Fibroblast of peridontal ligament (primary cell): ENCODE data around the gene NAA10.

Experiments
- DNase-seq: peaks from one replicate; pipeline ENCODE4 v3.0.0-alpha.2; 2010; ENCODE audit errors: extremely low read depth

Gene NAA10

GRCh38 chrX:153948847-153949805 is 14.3 kb upstream of the NAA10 start:
- DNase-seq: no peak

DNA sequence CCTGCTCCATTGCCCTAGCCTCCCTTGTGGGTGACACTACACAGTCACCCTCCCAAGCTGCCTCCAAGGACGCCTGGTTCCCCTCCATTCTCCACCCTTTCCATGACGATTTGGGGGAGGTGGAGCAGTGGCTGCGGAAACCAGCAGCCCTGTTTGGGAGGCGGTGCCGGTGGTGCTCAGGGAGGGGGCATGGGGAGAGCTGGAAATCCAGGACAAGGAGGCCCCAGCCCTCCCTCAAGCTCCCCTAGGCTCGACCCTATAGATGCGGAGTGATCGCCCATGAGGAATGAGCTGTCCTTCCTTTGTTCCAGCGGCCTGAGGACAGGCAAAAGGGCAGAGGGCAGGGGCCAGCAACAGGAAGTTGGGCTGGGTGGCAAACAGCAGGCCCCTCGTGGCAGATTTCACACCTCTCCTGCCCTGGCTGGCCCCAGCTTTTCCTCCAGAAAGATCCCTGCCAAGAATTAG is 13.2 kb upstream of the NAA10 start:
- DNase-seq: no peak

- DNase-seq: peak; percentile 76
Measured at GRCh38 chrX:153947009-153947769, 12.4 kb upstream of the NAA10 start.

DNA sequence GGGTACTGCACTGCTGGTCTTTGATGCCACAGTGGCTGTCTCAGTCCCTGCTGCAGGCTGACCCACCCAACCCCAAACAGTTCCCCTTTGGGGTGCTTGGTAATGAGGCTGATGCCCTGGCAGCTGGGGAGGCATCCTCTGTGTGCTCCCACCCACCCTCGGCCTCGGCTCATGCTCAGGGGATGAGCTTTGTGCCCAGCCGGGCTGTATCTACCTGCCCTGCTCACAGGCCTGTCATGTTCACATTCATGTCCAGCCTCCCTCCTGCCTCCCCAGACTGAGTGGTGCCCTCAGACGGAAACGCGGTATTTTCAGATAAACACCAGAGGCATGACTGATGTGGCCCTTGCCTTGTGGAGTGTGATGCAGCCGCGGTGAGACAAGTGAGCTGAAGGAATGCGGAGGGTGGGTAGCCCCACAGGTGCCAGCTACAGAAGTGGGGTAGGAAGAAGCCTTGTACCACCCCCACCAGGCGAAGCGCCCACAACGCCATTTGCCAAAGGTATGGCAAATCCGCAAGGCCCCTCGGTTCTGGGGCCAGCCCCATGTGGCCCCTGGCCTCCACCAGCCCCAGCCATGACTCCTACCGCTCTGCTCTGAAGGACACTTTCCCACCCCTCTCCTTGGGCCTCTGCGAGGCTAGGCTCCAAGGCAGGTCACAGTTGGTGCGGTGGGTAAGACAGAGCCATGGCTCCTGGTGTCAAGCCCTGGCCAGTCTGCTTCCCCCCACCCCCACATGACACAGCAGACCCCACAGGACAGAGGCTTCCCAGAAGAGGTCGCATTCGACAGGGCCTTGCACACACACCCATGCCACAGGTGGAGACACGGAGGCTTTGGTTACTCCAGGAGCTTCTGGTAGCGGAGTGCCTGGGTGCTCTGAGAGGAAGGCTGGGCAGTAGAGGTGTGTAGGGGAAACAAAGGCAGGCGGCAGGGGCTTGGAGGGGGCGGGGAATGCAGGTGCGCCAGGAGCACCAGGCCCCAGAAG is 11.4 kb upstream of the NAA10 start:
- DNase-seq: no peak

DNA sequence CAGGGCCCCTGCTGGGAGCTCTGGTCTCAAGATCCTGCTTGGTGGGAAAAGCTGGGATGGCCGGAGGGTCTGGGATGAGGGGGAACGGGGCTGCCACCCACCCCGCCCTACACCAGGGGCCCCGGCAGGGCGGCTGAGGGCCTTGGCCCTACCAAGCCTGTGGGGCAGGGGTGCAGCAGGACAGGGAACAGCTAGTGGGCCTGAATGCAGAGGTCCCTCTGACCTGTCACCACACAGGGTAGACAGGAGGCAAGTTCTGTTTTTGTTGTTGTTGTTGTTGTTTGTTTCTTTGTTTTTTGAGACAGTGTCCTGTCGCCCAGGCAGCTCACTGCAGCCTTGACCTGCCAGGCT is 9.9 kb upstream of the NAA10 start:
- no peak for DNase-seq

DNA sequence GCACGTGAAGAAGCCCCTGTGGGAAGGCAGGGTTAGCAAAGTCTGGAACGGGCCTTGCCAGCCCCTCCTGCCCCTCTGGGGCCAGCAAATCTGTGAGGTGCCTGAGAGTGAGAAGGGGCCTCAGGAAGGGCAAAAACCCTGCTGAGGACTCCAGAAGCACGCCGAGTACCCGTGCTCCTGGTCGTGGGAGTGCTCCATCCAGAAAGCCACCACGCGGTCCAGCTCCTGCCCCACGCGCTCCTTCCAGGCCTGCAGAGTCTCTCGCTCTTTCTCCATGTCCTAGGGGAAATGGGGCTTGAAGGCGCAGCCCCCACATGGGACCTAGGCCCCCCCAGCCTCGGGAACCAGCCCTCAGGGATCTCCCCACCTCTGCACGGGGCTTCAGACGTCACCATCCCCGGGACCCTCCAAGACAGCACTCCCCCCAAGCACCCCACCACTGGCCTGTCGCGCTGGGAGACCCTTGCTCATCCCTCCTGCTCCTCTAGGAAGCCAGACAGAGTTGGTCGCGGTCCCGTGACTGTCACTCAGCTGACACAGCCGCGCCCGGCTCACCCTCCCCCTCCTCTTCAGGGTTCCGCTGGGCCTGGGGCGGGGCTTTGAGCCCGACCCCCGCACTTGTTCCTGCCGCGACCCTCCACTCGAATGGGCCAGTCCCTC is 9.4 kb upstream of the NAA10 start, which contains the start of gene RENBP:
RENBP (minus strand) TSS at position 504 of the 660 bp plus-strand sequence; CDS start at position 471, 33 bp downstream.
- no peak for DNase-seq

DNA sequence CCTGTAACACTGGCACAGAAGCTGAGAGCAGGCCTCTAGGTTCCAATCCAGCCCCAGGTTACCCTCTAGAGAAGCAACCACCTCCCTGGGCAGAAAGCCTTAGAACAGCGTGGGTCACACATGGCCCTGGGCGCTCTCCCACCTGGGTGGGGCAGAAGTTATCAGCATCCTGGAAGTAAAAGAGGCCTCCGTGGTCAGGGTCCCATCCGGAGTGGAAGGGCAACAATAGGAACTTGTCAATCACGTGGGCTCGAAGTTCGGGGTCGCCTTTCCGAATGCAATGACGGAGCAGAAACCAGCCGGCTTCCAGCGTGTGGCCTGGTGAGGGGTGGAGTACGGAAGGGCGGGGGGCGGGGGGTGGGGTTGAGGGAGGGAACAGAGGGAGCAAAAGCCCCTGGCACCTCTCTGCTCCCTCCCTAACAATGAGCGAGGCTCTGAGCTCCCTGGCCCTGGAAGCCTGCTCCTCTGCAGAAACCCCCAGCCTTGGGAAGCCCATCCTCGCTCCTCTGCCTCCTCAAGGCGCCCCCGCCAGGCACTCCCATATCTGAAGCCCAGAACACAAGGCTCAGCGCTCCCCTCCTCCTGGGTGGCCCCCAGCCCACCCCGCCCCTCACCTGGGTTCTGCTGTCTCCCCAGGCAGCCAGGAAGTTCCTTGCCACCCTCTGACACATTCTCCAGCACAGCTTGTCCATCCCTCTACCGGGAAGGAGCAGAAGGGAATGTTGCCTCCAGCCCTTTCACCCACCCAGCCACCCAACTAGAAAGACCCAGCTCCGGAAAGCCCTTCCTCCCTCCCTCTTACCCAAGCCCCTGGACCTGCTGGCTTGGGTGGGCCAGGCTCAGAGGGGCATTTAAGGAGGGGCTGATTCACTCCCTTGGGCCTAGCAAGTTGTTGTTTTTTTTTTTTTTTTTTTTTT is 6.8 kb upstream of the NAA10 start:
- no peak for DNase-seq

DNA sequence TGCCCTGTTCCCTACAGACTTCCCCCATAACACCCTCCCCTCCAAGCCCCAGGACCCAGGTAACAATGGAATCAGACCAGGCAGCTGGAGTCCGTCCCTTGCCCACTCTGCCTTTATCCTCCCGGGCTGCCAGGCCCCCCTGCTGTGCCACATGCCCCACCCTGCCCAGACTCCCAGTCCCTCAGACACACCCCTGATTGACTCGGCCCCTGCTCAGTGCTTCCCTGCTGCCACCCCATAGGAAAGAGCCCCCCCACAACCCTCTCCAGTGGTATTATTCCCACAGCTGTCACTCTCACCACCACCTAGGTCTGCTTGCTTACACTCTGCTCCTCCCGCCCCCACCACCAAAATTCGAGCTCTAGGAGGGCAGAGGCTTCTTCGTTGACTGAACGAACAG is 4.7 kb upstream of the NAA10 start:
- DNase-seq: no peak

DNA sequence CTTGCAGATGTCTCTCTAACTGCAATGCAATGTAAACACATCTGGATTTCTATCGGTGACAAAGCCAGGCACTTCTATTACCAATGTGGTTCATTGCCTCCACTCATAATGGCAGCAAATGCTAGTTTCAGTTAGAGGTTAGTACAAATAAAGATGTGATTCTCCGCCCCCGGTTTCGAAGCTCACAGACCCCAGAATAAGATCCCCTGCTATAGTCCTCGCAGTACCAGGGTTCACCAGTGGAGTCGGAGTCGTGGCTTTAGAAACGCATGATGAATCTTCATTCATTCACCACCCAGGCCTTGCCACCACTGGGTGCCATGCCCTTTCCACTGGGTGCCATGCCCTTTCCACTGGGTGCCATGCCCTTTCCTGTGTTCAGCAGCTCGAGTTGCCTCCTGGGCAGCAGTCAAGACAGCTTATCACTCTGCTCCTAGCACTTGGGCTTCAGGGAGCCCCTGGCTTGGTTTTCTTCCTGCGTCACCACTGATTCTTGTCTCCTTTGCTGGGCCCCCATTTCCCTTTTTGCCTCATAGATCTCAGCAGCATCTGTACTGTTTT is 3.5 kb upstream of the NAA10 start:
- no peak for DNase-seq

GRCh38 chrX:153937056-153937455 is 2.2 kb upstream of the NAA10 start:
- DNase-seq: no peak

DNA sequence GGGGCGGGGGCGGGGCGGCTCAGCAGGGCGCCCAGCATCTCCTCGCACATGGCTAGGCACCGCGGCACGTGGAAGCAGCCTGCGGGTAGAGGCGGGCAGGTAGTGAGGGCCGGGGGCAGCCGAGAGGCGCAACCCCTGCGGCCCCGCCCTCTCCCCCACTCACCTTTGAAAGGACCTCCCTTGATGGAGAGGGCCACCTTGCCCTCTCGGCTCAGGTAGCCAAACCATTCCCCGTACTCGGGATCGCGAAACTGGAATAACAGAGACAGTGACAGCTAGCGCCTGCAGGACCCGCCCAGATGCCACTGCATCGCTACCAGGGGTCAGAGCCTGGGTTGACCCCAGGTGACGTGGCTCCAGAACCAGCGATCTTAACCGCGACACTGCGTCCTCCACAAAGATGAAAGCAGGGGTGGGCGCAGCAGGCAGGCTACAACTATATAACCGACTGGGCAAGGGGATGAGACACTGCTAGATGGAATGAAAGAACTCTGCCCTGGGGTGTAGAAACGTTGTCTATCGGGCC is 552 bp upstream of the NAA10 start:
- DNase-seq: no peak

- DNase-seq: no peak
Measured at GRCh38 chrX:153934148-153934761, 582 bp downstream of the NAA10 start.

GRCh38 chrX:153933748-153934147 is 1.1 kb downstream of the NAA10 start:
- no peak for DNase-seq

GRCh38 chrX:153932220-153932915 is 2.5 kb downstream of the NAA10 start:
- DNase-seq: no peak

DNA sequence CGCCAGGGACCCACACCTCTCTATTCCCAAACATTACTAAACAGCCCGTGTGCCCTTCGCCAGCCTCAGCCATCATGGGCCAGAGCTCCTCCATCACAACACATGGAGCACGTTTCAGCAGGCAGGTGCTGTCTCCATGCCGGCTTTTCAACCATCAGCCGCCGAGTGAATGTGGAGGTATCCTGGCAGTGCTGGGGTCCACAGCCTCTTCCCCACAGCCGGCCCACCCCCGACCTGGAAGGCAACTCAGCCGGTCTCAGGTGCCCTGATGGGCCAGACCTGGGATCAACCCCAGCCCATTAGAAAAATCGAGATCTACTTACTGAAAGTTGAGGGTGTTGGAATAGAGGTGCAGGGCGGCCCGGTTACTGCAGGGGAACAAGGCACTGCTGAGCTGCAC is 3.1 kb downstream of the NAA10 start:
- DNase-seq: no peak

- no peak for DNase-seq
Measured at GRCh38 chrX:153931151-153931550, 3.7 kb downstream of the NAA10 start.

DNA sequence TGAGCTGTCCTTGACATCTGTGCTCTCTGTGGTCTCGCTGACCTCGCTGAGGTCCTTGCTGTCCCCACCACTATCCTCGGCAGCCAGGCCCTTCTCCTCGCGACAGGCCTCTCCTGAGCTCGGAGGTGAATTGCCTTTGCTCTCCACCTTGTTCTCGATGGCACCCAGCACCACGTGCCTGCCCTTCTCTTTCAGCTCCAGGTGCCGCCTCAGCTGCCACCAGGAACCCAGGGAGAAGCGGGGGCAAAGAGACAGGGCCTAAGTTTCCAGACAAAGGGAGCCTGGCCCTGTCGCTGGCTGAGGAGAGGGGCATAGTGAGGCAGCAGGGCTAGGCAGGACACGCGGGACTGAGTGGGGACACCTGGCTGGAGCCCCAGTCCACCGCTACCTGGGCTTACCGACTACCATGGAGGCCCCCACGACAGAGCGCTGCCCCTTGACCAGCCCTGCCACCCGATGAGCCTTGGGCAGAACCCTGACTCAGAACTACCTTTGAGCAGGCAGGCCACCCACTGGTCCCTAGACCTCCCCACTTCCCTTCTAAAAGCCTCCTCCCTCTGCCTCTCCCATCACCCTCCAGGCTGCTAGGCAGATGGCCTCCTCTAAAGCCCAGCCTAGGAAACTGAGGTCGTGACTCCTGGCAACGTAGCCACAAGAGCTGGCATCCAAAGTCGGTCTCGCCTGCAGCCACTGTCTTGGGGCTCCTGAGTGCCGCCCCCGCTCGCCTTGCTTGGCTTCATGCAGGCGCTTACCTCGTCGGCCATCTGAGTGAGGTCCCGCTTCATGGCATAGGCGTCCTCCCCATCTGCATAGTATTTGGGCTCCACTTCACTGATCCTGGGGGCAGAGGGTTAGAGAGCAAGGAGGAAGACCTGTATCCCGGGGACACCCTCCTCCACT is 4.6 kb downstream of the NAA10 start:
- DNase-seq: no peak
